ENCODE data around the gene HIVEP2.

- TF ChIP-seq CTCF (IDR thresholded peaks at IDR 0.05 in 8 of 11, conservative IDR thresholded peaks at IDR 0.05 in 3 of 11) (no peak), POLR2AphosphoS5 (IDR thresholded peaks at IDR 0.05) (no peak)
These were observed 101.6 kb downstream of the HIVEP2 start for GRCh38 chr6:142843361-142843760.
